Astrocyte of the spinal cord (primary cell): ENCODE measurements around the gene MBTPS2.

ENCODE experiments used
- DNase-seq: peaks from one replicate; pipeline ENCODE4 v3.0.0; 2011; ENCODE audit warnings: low read depth, low spot score
- H3K4me3 ChIP-seq: 2 replicates; pipeline ENCODE4 v1.5.1; 2011; ENCODE audit warnings: low read depth, mild to moderate bottlenecking, low read length, moderate library complexity
- in situ Hi-C: cut with HindIII; loops from 2 replicates; pipeline ENCODE4 v1.10.0; 2017; ENCODE audit warnings: low sequenced_read_pairs
- TF ChIP-seq, protein P1 (sequence below): IDR thresholded peaks from 2 replicates; pipeline ENCODE4 v1.5.1; 2012; ENCODE audit warnings: low read depth, mild to moderate bottlenecking, low read length, inconsistent platforms

Gene MBTPS2

DNA sequence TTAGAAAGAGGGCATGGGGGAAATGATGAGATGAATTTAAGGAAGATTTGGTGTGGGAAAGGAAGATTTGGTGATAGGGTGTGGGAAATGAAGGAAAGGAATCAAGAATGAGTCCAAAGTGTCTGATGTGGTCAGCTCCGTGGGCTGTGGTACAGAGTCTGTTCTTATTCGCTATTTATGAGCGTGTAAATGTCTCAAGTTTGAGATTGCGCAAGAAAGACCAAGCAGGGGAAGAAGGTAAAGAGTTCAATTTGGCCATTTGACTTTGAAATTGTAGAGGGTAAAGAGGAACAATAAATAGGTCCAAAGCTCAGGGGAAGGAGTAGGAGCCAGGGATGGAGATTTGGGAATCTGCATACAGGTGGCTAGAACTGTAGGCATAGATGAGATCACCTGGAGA lies 89.8 kb downstream of the MBTPS2 start:
- no peak overlapping the region for H3K4me3 ChIP-seq
- in situ Hi-C loops: no loop called here
- DNase-seq: no peak
- TF ChIP-seq, protein P1, sequence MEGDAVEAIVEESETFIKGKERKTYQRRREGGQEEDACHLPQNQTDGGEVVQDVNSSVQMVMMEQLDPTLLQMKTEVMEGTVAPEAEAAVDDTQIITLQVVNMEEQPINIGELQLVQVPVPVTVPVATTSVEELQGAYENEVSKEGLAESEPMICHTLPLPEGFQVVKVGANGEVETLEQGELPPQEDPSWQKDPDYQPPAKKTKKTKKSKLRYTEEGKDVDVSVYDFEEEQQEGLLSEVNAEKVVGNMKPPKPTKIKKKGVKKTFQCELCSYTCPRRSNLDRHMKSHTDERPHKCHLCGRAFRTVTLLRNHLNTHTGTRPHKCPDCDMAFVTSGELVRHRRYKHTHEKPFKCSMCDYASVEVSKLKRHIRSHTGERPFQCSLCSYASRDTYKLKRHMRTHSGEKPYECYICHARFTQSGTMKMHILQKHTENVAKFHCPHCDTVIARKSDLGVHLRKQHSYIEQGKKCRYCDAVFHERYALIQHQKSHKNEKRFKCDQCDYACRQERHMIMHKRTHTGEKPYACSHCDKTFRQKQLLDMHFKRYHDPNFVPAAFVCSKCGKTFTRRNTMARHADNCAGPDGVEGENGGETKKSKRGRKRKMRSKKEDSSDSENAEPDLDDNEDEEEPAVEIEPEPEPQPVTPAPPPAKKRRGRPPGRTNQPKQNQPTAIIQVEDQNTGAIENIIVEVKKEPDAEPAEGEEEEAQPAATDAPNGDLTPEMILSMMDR: no peak

DNA sequence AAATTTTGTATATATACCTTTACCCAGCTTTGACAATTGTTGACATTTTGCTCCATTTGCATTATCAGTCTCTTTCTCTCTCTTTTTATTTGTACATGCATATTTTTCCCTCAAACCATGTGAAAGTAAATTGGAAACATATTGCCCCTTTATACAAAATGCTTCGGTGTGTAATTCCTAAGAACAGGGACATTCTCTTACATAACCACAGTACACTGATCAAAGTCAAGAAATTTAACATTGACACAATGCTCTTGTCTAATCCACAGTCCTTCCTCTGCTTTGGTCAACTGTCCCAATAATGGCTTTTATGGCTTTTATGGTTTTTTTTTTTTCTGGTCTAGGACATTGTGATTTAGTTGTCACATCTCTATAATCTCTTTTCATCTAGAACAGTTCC lies 91.6 kb downstream of the MBTPS2 start:
- no peak overlapping the region for H3K4me3 ChIP-seq

DNA sequence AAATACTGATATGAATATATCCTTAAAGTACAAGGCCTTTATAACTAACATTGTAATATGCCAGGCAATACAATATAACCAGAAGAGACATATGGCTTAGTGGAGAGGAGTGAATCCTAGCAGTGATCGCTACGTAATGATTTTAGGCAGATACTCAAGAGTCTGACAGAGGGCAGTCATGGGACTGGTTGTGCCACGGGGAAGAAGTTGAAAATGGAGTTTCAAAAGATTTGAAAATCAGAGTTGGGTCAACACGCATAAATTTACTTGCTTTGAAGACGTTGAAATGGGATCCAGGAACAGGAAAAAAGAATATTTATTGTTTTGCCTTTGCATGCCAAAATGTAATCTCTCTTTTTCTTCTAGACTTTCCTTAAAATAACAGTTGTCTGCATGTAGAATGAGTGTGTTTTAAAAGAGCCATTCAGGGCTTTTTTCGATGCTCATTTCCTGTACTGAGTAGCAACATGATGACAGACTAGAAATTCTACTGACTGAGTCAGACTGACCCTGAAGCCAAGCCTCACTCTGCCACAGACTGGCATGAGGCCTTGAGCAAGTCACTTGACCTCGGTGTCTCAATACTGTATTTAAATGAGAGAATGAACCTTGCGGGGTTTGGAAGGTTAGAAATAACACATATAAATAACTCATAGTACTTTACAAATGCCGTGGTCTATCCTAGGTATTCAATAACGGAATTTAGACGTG lies 93.0 kb downstream of the MBTPS2 start:
- TF ChIP-seq, protein P1: no peak
- peak; percentile 91 for DNase-seq
- in situ Hi-C loops: no loop called here
- H3K4me3 ChIP-seq: no peak overlapping the region

More for the DNA sequence above, 91.6 kb downstream of the MBTPS2 start:
- in situ Hi-C loops: no loop called here
- DNase-seq: no peak
- TF ChIP-seq, protein P1: no peak

- in situ Hi-C loops: no loop called here
- no peak for DNase-seq
- TF ChIP-seq, protein P1: no peak
These were observed 93.7 kb downstream of the MBTPS2 start for GRCh38 chrX:21933077-21933476.

GRCh38 chrX:21934414-21934813 lies 95.0 kb downstream of the MBTPS2 start:
- in situ Hi-C loops: no loop called here
- H3K4me3 ChIP-seq: no peak overlapping the region
- TF ChIP-seq, protein P1: no peak
- DNase-seq: no peak

More at GRCh38 chrX:21933077-21933476, 93.7 kb downstream of the MBTPS2 start:
- no peak overlapping the region for H3K4me3 ChIP-seq
